ENCODE results near the gene SHISA4. TPM values are rescaled to one million over a fixed set of nuclear protein-coding genes. Genes with fewer than 3 reads are reported as not detected.

The SHISA4 gene
- total RNA-seq, 1 donor from 2014 or later: 3.0 TPM

DNA sequence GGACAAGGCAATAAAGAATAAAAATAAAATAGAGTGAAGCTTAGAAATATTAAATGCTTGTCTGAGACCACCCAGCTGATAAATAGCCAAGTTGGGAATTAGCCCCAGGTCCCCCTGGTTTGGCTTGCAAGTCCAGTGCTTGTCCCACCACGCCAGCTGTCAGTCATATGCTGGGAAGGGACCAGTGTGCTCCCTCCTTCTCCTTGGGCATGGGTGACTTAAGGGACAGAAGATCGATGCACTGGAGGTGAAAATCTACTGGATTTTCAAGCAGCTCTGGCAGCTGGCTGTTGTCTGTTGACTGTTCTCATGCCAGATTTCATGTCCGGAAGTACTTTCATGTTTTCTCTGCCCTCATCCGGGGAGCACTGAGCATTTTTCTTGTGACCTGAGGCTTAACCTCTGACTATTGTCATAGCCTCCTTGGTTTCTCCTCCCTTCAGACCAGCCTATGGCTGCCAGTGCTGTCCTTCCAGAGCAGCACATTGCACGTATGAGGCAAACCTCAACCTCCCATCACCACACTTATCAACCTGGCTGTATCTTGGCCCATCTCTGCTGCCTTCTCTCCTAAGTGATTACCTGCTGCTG, 45.2 kb downstream of the SHISA4 start:
- Histone ChIP-seq H3K4me1 (peaks cover 2% of the 10 kb centered on the region), H3K79me2 (ENCODE audit: low read depth) (no peaks in the 10 kb centered on the region), H3K9me3 (ENCODE audit: low read depth) (no peaks in the 10 kb centered on the region), H4K20me1 (ENCODE audit: low read depth) (no peaks in the 10 kb centered on the region), H2AFZ (replicated peaks) (no peak overlapping the region), H3K27ac (no peak overlapping the region), H3F3A (ENCODE audit: low read depth) (peaks cover 7% of the 10 kb centered on the region), H3K36me3 (no peaks in the 10 kb centered on the region), H3K4me3 (no peak overlapping the region), H3K4me2 (no peak overlapping the region), H3K27me3 (no peaks in the 10 kb centered on the region), H3K9ac (no peak overlapping the region)
- Mint-ChIP-seq H3K9me3 (no peaks in the 10 kb centered on the region), H3K27ac (no peak overlapping the region), H3K4me3 (no peak overlapping the region), H3K4me1 (peaks cover 10% of the 10 kb centered on the region), H3K27me3 (ENCODE audit: insufficient read depth, low read depth) (peaks cover 2% of the 10 kb centered on the region), H3K36me3 (no peaks in the 10 kb centered on the region)
- no peak for DNase-seq (ENCODE audit: low spot score)
- TF ChIP-seq EZH2 (IDR thresholded peaks at IDR 0.05) (no peak), EZH2phosphoT487 (IDR thresholded peaks at IDR 0.05) (no peak)
- TF ChIP-seq, protein P1, sequence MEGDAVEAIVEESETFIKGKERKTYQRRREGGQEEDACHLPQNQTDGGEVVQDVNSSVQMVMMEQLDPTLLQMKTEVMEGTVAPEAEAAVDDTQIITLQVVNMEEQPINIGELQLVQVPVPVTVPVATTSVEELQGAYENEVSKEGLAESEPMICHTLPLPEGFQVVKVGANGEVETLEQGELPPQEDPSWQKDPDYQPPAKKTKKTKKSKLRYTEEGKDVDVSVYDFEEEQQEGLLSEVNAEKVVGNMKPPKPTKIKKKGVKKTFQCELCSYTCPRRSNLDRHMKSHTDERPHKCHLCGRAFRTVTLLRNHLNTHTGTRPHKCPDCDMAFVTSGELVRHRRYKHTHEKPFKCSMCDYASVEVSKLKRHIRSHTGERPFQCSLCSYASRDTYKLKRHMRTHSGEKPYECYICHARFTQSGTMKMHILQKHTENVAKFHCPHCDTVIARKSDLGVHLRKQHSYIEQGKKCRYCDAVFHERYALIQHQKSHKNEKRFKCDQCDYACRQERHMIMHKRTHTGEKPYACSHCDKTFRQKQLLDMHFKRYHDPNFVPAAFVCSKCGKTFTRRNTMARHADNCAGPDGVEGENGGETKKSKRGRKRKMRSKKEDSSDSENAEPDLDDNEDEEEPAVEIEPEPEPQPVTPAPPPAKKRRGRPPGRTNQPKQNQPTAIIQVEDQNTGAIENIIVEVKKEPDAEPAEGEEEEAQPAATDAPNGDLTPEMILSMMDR (IDR thresholded peaks at IDR 0.05): no peak

DNA sequence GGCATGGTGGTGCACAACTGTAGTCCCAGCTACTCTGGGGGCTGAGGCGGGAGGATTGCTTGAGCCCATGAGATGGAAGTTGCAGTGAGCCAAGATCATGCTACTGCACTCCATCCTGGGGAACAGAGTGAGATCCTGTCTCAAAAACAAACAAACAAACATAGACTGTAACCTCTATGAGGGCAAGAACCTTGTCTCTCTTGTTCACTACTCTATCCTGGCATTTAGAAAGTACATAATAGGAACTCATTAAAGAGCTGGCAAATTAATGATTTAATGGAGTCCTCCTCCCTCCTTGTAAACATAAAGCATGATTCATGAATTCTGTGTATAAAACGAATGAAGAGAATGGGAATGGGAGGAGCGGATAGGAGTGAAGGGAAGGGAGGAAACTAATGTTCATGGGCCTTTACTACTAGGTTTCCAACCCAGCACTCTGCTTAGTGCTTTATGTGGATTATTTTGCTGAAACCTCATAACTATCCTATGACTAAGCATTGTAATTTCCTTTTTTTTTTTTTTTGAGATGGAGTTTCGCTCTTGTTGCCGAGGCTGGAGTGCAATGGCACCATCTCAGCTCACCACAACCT, 49.0 kb downstream of the SHISA4 start:
- Histone ChIP-seq H3K4me3 (no peak overlapping the region), H3K9me3 (ENCODE audit: low read depth) (no peaks in the 10 kb centered on the region), H3K9ac (no peak overlapping the region), H4K20me1 (ENCODE audit: low read depth) (peaks cover 4% of the 10 kb centered on the region), H2AFZ (replicated peaks) (no peak overlapping the region), H3K36me3 (no peaks in the 10 kb centered on the region), H3K4me1 (peaks cover 27% of the 10 kb centered on the region), H3K4me2 (no peak overlapping the region), H3F3A (ENCODE audit: low read depth) (peaks cover 34% of the 10 kb centered on the region), H3K79me2 (ENCODE audit: low read depth) (no peaks in the 10 kb centered on the region), H3K27ac (no peak overlapping the region), H3K27me3 (no peaks in the 10 kb centered on the region)
- Mint-ChIP-seq H3K27me3 (ENCODE audit: insufficient read depth, low read depth) (peaks cover 2% of the 10 kb centered on the region), H3K27ac (no peak overlapping the region), H3K4me3 (no peak overlapping the region), H3K4me1 (peaks cover 36% of the 10 kb centered on the region), H3K9me3 (no peaks in the 10 kb centered on the region), H3K36me3 (no peaks in the 10 kb centered on the region)
- no peak for DNase-seq (ENCODE audit: low spot score)
- TF ChIP-seq EZH2 (IDR thresholded peaks at IDR 0.05) (no peak), EZH2phosphoT487 (IDR thresholded peaks at IDR 0.05) (no peak)
- TF ChIP-seq, protein P1 (IDR thresholded peaks at IDR 0.05): no peak

DNA sequence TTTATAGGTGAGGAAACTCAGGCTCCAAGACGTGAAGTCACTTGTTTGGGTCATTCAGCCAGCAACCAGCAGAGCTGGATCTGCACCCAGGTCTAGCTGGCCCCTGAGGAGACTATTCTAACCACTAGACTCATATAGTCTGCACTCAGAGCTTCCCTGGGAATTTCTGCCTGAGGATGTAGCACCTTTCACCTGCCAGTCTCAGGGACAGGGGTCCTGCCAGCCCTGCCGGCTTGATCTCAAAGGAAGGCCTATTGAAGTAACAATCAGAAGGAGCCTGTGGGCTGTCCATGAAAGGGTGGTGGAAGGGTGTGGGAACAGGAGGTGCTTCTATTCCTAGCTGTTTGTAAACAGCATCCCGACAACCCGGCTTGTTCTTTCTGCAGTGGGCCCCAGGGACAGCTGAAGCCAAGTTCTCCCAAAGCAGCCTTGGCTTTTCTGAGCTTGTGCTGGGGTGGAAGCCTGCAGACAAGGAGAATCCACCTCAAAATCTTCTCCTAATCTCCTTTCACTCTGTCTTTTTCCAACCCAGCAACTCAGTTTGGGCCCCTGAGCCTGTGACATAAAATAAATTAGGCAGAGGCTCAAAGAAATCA, 49.8 kb downstream of the SHISA4 start:
- Histone ChIP-seq H3K27ac (peak overlapping the region; percentile 39), H2AFZ (replicated peaks) (no peak overlapping the region), H3K36me3 (no peaks in the 10 kb centered on the region), H3K79me2 (ENCODE audit: low read depth) (no peaks in the 10 kb centered on the region), H4K20me1 (ENCODE audit: low read depth) (peaks cover 4% of the 10 kb centered on the region), H3K4me1 (peaks cover 30% of the 10 kb centered on the region), H3K27me3 (no peaks in the 10 kb centered on the region), H3K4me2 (peak overlapping the region; percentile 25), H3K9me3 (ENCODE audit: low read depth) (no peaks in the 10 kb centered on the region), H3K4me3 (no peak overlapping the region), H3K9ac (no peak overlapping the region), H3F3A (ENCODE audit: low read depth) (peaks cover 36% of the 10 kb centered on the region)
- peak overlapping the region; percentile 74 for H3K27ac Mint-ChIP-seq
- H3K4me3 Mint-ChIP-seq: no peak overlapping the region
- TF ChIP-seq, protein P1 (IDR thresholded peaks at IDR 0.05): no peak
- TF ChIP-seq EZH2phosphoT487 (IDR thresholded peaks at IDR 0.05): no peak
- TF ChIP-seq EZH2 (IDR thresholded peaks at IDR 0.05): no peak
- no peak for DNase-seq (ENCODE audit: low spot score)
- peaks cover 43% of the 10 kb centered on the region for H3K4me1 Mint-ChIP-seq
- H3K9me3 Mint-ChIP-seq: no peaks in the 10 kb centered on the region
- no peaks in the 10 kb centered on the region for H3K36me3 Mint-ChIP-seq
- peaks cover 2% of the 10 kb centered on the region for H3K27me3 Mint-ChIP-seq (ENCODE audit: insufficient read depth, low read depth)

Measured in neural progenitor cell (in vitro differentiated cells).